ENCODE results near the gene IFT122.
"Not testable (repeated sequence)": the region's sequence is repeated elsewhere in the genome, so short reads cannot be mapped to it uniquely, and the experiment has no call there.

IFT122 gene

GRCh38 chr3:129495006-129495639 is 55.1 kb downstream of the IFT122 start:
- DNase-seq (ENCODE audit: low read depth) = not testable (repeated sequence)

GRCh38 chr3:129497876-129498275 is 57.9 kb downstream of the IFT122 start:
- not testable (repeated sequence) for DNase-seq (ENCODE audit: low read depth)

- DNase-seq (ENCODE audit: low read depth) = not testable (repeated sequence)
These were observed 58.8 kb downstream of the IFT122 start for GRCh38 chr3:129498603-129499488.

DNA sequence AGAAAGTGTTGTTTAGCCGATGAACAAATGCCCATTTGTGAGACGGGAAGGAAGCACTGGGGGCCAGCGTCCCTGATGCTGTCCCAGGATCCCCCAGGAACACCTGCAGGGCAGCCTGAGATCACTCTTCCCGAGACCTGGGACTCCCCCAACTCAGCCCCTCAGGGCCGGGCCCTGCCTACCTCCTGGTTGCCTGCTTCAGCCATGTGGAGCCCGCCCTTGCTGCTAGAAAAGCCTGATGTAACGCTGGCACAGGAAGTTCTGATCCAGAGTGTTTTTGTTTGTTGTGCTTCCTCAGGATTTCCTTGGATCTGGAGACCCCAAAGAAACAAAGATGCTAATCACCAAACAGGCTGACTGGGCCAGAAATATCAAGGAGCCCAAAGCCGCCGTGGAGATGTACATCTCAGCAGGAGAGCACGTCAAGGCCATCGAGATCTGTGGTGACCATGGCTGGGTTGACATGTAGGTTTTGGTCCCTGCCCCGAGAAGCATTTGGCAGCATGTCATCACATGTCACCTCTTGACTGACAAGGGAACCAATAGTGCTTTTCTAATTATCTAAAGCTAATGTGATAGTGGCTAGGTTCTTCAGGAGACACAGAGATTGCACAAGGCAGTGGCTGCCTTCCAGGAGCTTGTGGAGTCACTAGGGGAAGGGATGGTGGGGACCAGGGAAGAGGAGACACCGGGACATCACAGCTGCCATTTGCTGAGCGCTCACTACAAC is 59.7 kb downstream of the IFT122 start:
- DNase-seq (ENCODE audit: low read depth) = not testable (repeated sequence)

GRCh38 chr3:129500334-129500658 is 60.3 kb downstream of the IFT122 start:
- DNase-seq (ENCODE audit: low read depth) = no peak

DNA sequence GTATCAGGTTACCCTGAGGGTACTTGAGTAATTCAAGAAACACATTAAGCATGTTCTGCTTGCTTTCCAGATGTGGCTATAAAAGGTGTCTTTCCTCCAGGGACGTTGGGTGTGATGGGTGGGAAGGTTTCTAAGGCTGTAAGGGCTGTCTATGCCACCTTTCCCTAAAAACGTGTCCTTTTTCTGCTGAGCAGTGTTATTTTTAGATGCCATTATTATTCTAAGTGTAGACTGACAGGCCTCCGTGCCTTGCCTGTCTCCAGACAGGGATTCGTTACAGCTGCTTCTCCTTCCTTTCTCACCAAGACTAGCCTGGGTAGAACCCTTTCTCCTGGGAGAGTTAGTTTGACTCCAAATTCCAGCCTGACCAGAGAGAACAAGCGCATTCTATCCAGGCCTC is 61.6 kb downstream of the IFT122 start:
- no peak for DNase-seq (ENCODE audit: low read depth)

DNA sequence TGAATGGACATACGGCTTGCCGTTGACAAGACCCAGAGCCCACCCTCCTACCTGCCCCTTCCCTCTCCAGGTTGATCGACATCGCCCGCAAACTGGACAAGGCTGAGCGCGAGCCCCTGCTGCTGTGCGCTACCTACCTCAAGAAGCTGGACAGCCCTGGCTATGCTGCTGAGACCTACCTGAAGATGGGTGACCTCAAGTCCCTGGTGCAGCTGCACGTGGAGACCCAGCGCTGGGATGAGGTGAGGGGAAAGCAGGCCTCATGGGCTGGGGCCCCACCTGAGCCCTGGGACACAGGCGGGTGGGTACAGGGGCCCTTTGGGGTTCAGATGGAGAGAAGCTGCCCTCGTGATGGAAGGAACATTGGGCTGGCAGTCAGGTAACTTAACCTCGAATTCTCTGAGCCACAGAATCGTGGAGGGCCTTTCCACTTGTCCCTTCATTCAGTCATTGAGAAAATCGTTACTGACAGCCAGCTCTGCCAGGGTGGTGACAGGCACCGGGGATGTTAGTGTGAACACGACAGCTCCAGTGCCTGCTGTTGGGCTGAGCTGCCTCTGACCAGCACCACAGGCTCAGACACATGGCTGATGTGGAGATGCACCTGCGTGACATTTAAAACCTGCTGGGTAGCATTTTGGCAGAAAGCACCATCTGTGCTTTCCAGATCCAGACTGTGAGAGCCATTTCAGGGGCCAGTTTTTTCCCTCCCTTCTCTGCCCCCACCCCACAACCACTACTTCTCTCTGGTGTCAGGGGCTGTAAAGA is 62.8 kb downstream of the IFT122 start:
- no peak for DNase-seq (ENCODE audit: low read depth)

GRCh38 chr3:129503471-129504291 is 63.7 kb downstream of the IFT122 start:
- DNase-seq (ENCODE audit: low read depth) = no peak

GRCh38 chr3:129504471-129505100 is 64.6 kb downstream of the IFT122 start:
- no peak for DNase-seq (ENCODE audit: low read depth)

DNA sequence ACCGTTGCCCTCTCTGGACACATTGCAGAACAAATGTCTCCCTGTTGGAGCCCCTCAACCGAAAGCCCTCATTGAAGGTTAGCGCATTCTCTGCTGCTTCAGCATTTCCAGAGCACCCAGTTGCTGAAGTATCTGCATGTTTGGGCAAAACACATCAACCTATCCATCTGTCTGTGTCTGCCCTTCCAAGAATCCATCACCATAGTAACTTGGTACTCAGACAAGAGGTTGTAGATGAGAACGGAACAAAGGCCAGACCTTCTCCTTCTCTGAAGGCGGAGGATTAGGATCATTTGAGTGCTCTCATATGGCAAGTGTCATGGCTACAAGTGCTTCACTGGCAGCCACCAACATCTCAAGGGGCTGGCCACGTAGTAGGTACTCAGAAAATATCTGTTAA is 65.3 kb downstream of the IFT122 start:
- DNase-seq (ENCODE audit: low read depth) = no peak

GRCh38 chr3:129506231-129506742 is 66.3 kb downstream of the IFT122 start:
- DNase-seq (ENCODE audit: low read depth) = no peak

GRCh38 chr3:129507181-129507831 is 67.3 kb downstream of the IFT122 start:
- DNase-seq (ENCODE audit: low read depth) = no peak

DNA sequence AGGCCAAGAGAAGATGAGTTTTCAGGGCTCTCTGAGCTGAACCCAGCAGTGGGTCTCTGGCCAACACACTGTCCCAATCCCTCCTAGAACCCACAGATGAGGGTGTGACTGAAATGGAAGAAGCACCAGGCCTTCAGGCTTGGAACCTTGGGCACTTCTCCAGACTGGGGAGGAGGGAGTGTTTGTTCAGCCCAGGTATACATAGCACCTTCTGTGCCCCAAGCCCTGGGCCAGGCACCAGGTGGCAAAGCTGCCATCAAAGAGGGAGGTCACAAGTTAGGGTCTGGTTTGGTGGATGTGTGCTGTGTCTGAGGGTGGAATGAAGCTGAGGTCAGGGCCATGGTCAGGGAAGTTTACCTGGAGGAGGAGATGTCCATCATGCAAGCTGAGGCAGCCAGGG is 72.6 kb downstream of the IFT122 start:
- no peak for DNase-seq (ENCODE audit: low read depth)

DNA sequence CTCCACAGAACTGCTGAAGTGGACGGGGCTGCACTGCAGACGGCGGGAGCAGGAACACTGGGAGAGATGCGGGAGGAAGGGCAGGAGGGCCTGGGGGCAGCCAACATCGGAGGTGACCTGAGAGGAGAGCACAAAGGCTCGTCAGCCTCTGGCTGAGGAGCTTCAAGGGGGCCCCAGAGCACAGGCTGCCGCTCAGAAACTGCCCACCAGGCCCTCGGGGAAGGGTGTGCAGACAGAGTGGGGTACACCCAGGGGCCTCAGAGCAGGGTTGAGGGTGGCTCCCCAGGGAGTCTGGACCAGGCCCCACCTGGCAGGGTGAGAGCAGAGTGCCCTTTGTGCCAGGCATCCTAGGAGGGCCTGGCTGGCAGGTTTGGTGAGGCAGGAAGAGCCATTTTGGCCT is 73.7 kb downstream of the IFT122 start:
- DNase-seq (ENCODE audit: low read depth) = no peak

DNA sequence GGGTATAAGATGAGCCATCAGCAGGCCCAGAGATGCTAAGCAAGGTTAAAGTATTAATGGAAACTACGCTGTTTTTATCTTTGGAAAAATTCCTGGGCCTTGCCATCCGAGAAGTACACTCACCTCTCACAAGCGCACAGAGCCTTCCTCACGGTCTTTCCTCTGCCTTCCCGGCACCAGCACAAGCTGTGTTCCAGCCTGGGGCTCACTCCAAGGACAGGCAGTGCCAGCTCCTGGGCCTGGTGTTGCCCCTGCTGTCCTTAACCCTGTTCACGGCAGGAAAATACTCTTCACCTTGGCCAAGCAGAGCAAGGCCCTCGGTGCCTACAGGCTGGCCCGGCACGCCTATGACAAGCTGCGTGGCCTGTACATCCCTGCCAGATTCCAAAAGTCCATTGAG is 74.1 kb downstream of the IFT122 start:
- DNase-seq (ENCODE audit: low read depth) = no peak

- no peak for DNase-seq (ENCODE audit: low read depth)
These were observed 74.5 kb downstream of the IFT122 start for GRCh38 chr3:129514563-129514962.

DNA sequence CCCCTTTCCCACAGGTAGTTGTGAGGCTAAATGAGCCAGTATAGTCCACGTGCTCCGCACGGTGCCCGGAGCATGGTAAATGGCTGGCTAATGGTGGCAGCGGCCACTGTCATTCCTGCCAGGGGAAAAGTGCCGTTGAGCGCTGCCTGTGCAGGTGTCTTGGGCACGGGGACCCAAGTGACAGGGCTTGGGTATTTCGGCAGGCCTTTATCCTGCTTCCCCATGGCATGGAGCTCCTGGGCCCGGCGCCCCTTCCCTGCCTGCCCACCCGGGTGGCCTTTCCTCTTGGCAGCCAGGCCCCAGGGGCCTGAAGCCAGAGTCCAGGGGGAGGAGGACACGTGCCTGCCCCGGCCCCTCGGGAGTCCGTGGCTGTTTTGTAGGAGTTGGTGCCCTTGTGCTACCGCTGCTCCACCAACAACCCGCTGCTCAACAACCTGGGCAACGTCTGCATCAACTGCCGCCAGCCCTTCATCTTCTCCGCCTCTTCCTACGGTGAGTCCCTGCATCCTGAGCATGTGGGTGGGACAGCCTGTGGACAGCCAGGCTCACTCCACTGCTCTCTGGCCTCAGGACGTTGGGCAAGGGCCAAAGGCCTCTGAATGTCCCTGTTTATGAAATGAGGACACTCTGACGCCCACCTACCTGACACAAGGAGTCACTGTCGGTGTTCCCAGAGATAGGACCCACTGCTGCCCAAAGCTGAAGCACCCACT is 75.2 kb downstream of the IFT122 start:
- DNase-seq (ENCODE audit: low read depth) = not testable (repeated sequence)

DNA sequence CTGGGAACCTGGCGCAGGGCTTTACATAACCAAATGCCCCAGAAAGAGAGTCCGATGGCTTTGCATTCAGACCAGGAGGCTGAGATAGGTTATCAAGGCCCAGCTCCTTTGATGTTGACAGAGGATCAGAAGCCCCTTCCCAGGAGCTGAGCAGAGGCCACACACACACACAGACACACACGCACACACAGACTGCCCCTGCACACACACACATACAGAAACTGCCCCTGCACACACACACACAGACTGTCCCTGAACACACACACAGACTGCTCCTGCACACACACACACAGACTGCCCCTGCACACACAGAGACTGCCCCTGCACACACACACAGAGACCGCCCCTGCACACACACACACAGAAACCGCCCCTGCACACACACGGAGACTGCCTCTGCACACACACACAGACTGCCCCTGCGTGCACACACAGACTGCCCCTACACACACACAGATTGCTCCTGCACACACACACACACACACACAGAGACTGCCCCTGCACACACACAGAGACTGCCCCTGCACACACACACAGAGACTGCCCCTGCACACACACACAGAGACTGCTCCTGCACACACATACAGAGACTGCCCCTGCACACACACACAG is 75.9 kb downstream of the IFT122 start:
- DNase-seq (ENCODE audit: low read depth) = not testable (repeated sequence)

- no peak for DNase-seq (ENCODE audit: low read depth)
These were observed 77.5 kb downstream of the IFT122 start for GRCh38 chr3:129517516-129517915.

Measured in T-helper 22 cell (primary cell).